ENCODE measurements around the gene USP8. TPM values are rescaled to one million over a fixed set of nuclear protein-coding genes. Genes with fewer than 3 reads are reported as not detected.

The USP8 gene
- total RNA-seq, 1 donor: 61.2 TPM

DNA sequence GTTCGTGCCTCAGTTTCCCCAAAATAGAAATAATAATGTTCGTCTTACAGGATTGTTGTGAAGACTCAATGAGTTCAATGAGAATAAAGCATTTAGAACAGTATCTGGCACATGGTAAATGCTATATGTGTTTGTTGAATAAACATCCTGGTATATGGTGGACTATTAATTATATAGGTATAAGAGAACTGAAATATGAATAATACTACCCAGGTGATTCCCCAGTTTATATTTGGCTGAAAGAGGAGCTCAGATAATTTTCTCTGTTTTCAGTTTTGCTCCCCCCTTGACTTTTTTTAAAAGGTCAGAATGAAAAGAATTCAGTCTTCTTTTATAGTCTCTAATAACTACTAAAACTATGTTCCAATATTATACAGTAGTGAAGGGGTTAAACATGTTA is 46.9 kb downstream of the USP8 start:
- Histone ChIP-seq H4K20me1 (ENCODE audit: insufficient read depth, low read length) (peaks cover 3% of the 10 kb centered on the region), H3K36me3 (ENCODE audit: insufficient read depth, low read length) (peaks cover 28% of the 10 kb centered on the region), H3K4me1 (ENCODE audit: insufficient read depth, low read length) (no peaks in the 10 kb centered on the region), H2AFZ (ENCODE audit: low read length) (no peak overlapping the region), H3K27ac (ENCODE audit: low read depth, low read length) (no peak overlapping the region), H3K27me3 (ENCODE audit: insufficient read depth, low read length) (no peaks in the 10 kb centered on the region), H3K4me2 (ENCODE audit: insufficient read depth, low read length) (no peak overlapping the region), H3K79me2 (ENCODE audit: insufficient read depth, low read length) (no peaks in the 10 kb centered on the region), H3K9me3 (ENCODE audit: low read depth, low read length) (no peaks in the 10 kb centered on the region), H3K4me3 (ENCODE audit: insufficient read depth, low read length) (no peak overlapping the region)
- TF ChIP-seq, protein P1, sequence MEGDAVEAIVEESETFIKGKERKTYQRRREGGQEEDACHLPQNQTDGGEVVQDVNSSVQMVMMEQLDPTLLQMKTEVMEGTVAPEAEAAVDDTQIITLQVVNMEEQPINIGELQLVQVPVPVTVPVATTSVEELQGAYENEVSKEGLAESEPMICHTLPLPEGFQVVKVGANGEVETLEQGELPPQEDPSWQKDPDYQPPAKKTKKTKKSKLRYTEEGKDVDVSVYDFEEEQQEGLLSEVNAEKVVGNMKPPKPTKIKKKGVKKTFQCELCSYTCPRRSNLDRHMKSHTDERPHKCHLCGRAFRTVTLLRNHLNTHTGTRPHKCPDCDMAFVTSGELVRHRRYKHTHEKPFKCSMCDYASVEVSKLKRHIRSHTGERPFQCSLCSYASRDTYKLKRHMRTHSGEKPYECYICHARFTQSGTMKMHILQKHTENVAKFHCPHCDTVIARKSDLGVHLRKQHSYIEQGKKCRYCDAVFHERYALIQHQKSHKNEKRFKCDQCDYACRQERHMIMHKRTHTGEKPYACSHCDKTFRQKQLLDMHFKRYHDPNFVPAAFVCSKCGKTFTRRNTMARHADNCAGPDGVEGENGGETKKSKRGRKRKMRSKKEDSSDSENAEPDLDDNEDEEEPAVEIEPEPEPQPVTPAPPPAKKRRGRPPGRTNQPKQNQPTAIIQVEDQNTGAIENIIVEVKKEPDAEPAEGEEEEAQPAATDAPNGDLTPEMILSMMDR (IDR thresholded peaks at IDR 0.05; ENCODE audit: extremely low read depth, low read depth, low read length): no peak
- no peak for DNase-seq (ENCODE audit: insufficient read length, low spot score, missing footprints)

DNA sequence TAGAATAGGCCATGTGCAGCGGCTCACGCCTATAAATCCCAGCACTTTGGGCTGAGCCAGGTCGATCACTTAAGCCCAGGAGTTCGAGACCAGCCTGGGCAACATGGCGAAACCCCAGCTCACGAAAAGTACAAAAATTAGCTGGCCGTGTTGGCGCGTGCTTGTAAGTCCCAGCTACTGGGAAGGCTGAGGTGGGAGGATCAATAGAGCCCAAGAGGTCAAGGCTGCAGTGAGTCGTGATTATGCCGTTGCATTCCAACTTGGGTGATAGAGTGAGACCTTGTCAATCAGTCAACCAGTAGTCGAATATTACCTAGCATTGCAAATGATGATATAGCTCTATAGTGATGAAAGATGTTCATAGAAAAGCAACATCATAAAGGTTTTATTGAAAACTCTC is 51.9 kb downstream of the USP8 start:
- H3K27ac ChIP-seq (ENCODE audit: low read depth, low read length): no peak overlapping the region
- H3K79me2 ChIP-seq (ENCODE audit: insufficient read depth, low read length): no peaks in the 10 kb centered on the region
- H4K20me1 ChIP-seq (ENCODE audit: insufficient read depth, low read length): no peaks in the 10 kb centered on the region
- H3K36me3 ChIP-seq (ENCODE audit: insufficient read depth, low read length): peaks cover 22% of the 10 kb centered on the region
- no peaks in the 10 kb centered on the region for H3K9me3 ChIP-seq (ENCODE audit: low read depth, low read length)
- no peak overlapping the region for H2AFZ ChIP-seq (ENCODE audit: low read length)
- H3K27me3 ChIP-seq (ENCODE audit: insufficient read depth, low read length): no peaks in the 10 kb centered on the region
- no peak overlapping the region for H3K4me3 ChIP-seq (ENCODE audit: insufficient read depth, low read length)
- H3K4me2 ChIP-seq (ENCODE audit: insufficient read depth, low read length): no peak overlapping the region
- TF ChIP-seq, protein P1 (IDR thresholded peaks at IDR 0.05; ENCODE audit: extremely low read depth, low read depth, low read length): no peak
- no peak for DNase-seq (ENCODE audit: insufficient read length, low spot score, missing footprints)
- no peaks in the 10 kb centered on the region for H3K4me1 ChIP-seq (ENCODE audit: insufficient read depth, low read length)

DNA sequence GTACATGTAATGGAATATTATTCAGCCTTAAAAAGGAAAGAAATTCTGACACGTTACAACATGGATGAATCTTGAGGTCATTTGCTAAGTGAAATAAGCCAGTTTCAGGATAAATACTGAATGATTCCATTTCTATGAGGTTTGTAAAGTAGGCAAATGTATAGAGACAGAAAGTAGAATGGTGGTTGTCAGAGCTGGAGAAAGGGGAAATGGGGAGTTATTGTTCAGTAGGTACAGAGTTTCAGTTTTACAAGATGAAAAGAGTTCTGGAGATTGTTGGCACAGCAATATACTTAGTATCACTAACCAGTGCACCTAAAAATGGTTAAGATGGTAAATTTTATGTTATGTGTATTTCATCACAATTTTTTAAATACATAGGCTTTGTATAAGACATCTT is 60.6 kb downstream of the USP8 start:
- Histone ChIP-seq H3K4me1 (ENCODE audit: insufficient read depth, low read length) (no peaks in the 10 kb centered on the region), H3K4me2 (ENCODE audit: insufficient read depth, low read length) (no peak overlapping the region), H3K9me3 (ENCODE audit: low read depth, low read length) (no peaks in the 10 kb centered on the region), H2AFZ (ENCODE audit: low read length) (no peak overlapping the region), H4K20me1 (ENCODE audit: insufficient read depth, low read length) (no peaks in the 10 kb centered on the region), H3K4me3 (ENCODE audit: insufficient read depth, low read length) (no peak overlapping the region), H3K27ac (ENCODE audit: low read depth, low read length) (no peak overlapping the region), H3K79me2 (ENCODE audit: insufficient read depth, low read length) (no peaks in the 10 kb centered on the region), H3K27me3 (ENCODE audit: insufficient read depth, low read length) (no peaks in the 10 kb centered on the region), H3K36me3 (ENCODE audit: insufficient read depth, low read length) (peaks cover 48% of the 10 kb centered on the region)
- TF ChIP-seq, protein P1 (IDR thresholded peaks at IDR 0.05; ENCODE audit: extremely low read depth, low read depth, low read length): no peak
- peak; percentile 31 for DNase-seq (ENCODE audit: insufficient read length, low spot score, missing footprints)

DNA sequence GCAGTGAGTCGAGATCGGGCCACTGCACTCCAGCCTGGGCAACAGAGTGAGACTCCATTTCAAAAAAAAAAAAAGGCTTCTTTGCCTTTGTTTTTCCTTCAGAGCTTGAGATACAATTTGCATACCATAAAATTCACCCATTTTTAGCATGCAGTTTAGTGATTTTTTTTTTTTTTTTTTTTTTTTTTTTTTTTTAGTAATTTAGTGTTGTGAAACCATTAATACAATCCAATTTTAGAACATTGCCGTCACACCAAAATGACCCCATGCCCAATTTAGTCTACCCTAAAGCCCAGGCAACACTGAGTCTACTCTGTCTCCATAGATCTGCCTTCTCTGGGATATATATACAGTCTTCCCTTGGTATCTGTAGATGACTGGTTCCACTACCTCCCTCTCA is 61.2 kb downstream of the USP8 start:
- TF ChIP-seq, protein P1 (IDR thresholded peaks at IDR 0.05; ENCODE audit: extremely low read depth, low read depth, low read length): no peak
- Histone ChIP-seq H3K36me3 (ENCODE audit: insufficient read depth, low read length) (peaks cover 54% of the 10 kb centered on the region), H3K4me1 (ENCODE audit: insufficient read depth, low read length) (no peaks in the 10 kb centered on the region), H3K79me2 (ENCODE audit: insufficient read depth, low read length) (no peaks in the 10 kb centered on the region), H3K27ac (ENCODE audit: low read depth, low read length) (no peak overlapping the region), H4K20me1 (ENCODE audit: insufficient read depth, low read length) (no peaks in the 10 kb centered on the region), H3K4me3 (ENCODE audit: insufficient read depth, low read length) (no peak overlapping the region), H3K4me2 (ENCODE audit: insufficient read depth, low read length) (no peak overlapping the region), H3K9me3 (ENCODE audit: low read depth, low read length) (no peaks in the 10 kb centered on the region), H2AFZ (ENCODE audit: low read length) (no peak overlapping the region), H3K27me3 (ENCODE audit: insufficient read depth, low read length) (no peaks in the 10 kb centered on the region)
- DNase-seq (ENCODE audit: insufficient read length, low spot score, missing footprints): no peak
